RWPE1 (cell line): ENCODE results near the gene DCST2.

Experiments used
- CTCF ChIA-PET: fragments of 350-600 bp; sonication (Branson Sonifier 250); formaldehyde crosslinking; extraction: SDS; loops from one replicate; lab custom pipeline; 2021; lab: Yijun Ruan, JAX
- POLR2A ChIA-PET: fragments of 400-600 bp; formaldehyde crosslinking; extraction: SDS; loops from one replicate; lab custom pipeline; 2020; ENCODE audit warnings: antibody characterized with exemption; ENCODE audit not compliant: low non-redundant PET; lab: Yijun Ruan, JAX
- DNase-seq: peaks from one replicate; pipeline ENCODE4 v3.0.0; 2012; ENCODE audit warnings: low spot score
- H3K27ac ChIP-seq: fragments of 450-650 bp; 2 replicates; pipeline ENCODE4 v1.5.1; 2017
- CTCF ChIP-seq: fragments of 450-650 bp; conservative IDR thresholded peaks from 2 replicates; pipeline ENCODE4 v1.5.1; 2017; ENCODE audit warnings: low read depth, mild to moderate bottlenecking

DCST2 gene

DNA sequence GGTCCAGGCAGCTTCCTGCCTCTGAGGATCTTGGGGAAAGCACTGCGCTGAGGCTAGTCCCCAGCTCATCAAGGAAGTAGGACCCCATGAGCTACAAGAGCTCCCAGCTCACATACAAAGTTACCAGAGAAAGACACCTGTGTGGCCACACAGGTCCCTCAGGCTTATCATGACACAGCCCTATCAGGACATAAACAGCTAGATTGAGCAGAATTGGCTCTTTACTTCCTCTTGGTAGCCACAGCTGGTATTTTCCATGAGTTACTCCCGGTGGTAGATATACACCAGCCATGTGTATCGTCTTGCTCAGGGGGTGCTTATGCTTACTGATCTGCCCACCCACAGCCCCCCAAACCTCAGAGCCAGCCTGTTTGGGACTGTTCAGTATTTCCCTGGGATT lies 39.0 kb downstream of the DCST2 start:
- no peak for DNase-seq
- POLR2A ChIA-PET, result interaction anchor here (0.6 kb wide), 1 partner anchor 9 kb away, joined by 6 read pairs; no protein-coding TSS in a partner anchor
- CTCF ChIA-PET, result interaction anchor here (0.8 to 5.0 kb wide), 3 partner anchors 10 to 32 kb away, joined by 3 to 22 read pairs (median 7); no protein-coding TSS in a partner anchor
- H3K27ac ChIP-seq, result peak overlapping the region; percentile 71
- TF ChIP-seq CTCF, result no peak

DNA sequence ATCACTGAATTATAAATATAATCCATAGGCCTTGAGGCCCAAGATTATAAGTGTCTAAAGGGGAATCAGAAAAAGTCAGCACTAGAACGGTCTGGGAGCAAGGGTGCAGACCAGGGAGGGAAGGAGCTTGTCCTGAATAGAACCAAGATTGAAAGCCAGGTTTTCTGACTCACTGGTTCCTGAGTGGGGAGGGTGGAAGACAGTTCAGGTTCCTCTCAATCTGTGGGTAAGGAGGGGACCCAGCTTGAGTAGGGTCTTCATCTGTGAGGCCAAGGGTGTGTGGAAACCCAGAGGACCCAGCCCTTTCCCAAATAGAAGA lies 39.4 kb downstream of the DCST2 start:
- no peak for TF ChIP-seq CTCF
- peak overlapping the region; percentile 71 for H3K27ac ChIP-seq
- POLR2A ChIA-PET, result no interaction called here
- CTCF ChIA-PET, result interaction anchor here (0.6 to 5.0 kb wide), 3 partner anchors 20 to 32 kb away, joined by 3 to 22 read pairs (median 3); no protein-coding TSS in a partner anchor
- no peak for DNase-seq

DNA sequence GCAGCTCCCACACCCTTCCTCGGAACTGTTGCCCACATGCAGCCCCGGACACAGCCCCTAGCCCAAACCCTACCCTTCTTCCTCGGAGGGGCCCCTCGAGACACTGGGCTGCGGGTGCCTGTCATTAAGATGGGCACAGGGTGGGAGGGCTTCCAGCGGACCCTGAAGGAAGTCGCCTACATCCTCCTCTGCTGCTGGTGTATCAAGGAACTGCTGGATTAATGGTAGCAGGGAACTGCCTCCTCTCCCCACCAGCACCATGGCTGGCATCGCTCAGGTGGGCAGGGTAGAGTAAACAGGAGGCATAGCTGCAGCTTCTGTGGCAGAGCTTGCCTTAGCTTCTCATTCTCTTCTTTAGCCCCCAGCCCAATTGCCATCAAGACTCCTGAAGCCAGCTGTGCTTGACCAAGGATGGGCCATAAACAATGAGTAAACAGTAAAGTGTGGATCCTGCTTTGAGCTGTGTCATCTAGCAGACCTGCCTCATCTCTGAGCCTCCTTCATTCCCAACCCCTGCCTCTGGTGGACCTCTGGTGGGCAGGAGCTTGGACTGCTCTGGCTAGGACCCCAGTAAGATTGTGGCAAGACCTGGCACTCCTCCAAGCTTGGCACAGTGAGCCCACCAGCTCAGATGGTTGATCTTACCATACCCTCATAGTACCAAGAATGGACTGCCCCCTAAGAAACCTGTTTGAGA lies 39.9 kb downstream of the DCST2 start, which contains the start of gene LENEP:
Gene LENEP (plus strand): TSS at position 15 of the 697 bp plus-strand sequence. CDS start 22 bp downstream, at position 37.
- peak within 1 kb of the TSS; percentile 71 for H3K27ac ChIP-seq
- ChIA-PET POLR2A (interaction anchor here (0.6 kb wide), 2 partner anchors 10 to 81 kb away, joined by 3 to 8 read pairs; no protein-coding TSS in a partner anchor), CTCF (interaction anchor here (0.6 to 5.0 kb wide), 3 partner anchors 20 to 38 kb away, joined by 3 to 22 read pairs (median 4); partner anchors contain the start of gene PBXIP1)
- DNase-seq, result no peak
- TF ChIP-seq CTCF, result no peak

GRCh38 chr1:154992721-154993571 lies 40.6 kb downstream of the DCST2 start:
- ChIA-PET CTCF (interaction anchor here (0.9 to 5.0 kb wide), 2 partner anchors 24 to 37 kb away, joined by 4 to 22 read pairs; partner anchors contain the start of gene PBXIP1), POLR2A (interaction anchor here (0.6 kb wide), 2 partner anchors 9 to 82 kb away, joined by 3 to 8 read pairs; no protein-coding TSS in a partner anchor)
- peak overlapping the region; percentile 71 for H3K27ac ChIP-seq
- TF ChIP-seq CTCF, result no peak
- DNase-seq, result no peak

DNA sequence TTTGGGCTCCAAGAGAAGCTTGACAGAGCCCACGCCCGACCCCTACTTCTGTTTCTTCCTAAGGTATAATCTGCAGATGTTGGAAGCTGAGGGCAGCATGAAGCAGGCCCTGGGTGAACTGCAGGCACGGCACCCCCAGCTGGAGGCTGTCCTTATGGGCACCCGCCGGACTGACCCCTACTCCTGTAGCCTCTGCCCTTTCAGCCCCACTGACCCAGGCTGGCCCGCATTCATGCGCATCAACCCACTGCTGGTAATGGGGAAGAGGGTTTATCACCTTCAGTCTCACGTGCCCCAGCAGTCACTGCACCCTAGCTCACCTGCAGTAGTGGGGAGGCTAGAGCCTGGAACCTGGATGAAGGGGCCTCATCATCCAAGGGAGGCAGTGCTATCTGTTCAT lies 43.3 kb downstream of the DCST2 start:
- CTCF ChIA-PET, result interaction anchor here (0.5 to 1.1 kb wide), 4 partner anchors 10 to 537 kb away, joined by 3 to 5 read pairs (median 4); partner anchors contain the start of gene PBXIP1

More for the DNA sequence above, 43.3 kb downstream of the DCST2 start:
- TF ChIP-seq CTCF, result no peak
- POLR2A ChIA-PET, result no interaction called here
- peak overlapping the region; percentile 54 for H3K27ac ChIP-seq
- no peak for DNase-seq
